SK-N-SH (cell line): ENCODE data around the gene TRIM14. TPM values are rescaled to one million over a fixed set of nuclear protein-coding genes. Genes with fewer than 3 reads are reported as not detected.

Experiments
- CTCF ChIA-PET: fragments of 300-600, 350-600 bp; formaldehyde crosslinking; extraction: SDS; loops from one replicate; lab custom pipeline; 2021; lab: Yijun Ruan, JAX
- POLR2A ChIA-PET: fragments of 350-600 bp; sonication (Branson Sonifier 250); formaldehyde crosslinking; extraction: SDS; loops from one replicate; lab custom pipeline; 2020; ENCODE audit warnings: antibody characterized with exemption, inconsistent platforms; lab: Yijun Ruan, JAX
- DNase-seq: peaks from one replicate; pipeline ENCODE4 v3.0.0; 2012
- H2AFZ ChIP-seq: fragments of 200-600 bp; sonication (generic); 2 replicates; pipeline ENCODE4 v1.8.1; 2016; ENCODE audit warnings: antibody characterized with exemption, mild to moderate bottlenecking, low read depth
- H3F3A ChIP-seq: fragments of 200-600 bp; sonication (generic); replicated peaks from 2 replicates; pipeline ENCODE3; 2016; ENCODE audit warnings: antibody characterized with exemption, mild to moderate bottlenecking; ENCODE audit not compliant: insufficient read depth
- H3K27ac ChIP-seq, 2 experiments: fragments of 200-500 bp in 1 of 2; fragments of 200-600 bp in 1 of 2; sonication (Bioruptor generic) in 1 of 2; sonication (generic), shearing (Covaris generic) in 1 of 2; 2 replicates each; pipeline versions ENCODE4 v1.5.1 to v1.6.1; 2014 to 2016; ENCODE audit warnings: low read depth in 2 of 2, inconsistent platforms in 1 of 2, low read length in 1 of 2, mild to moderate bottlenecking in 1 of 2, mixed read lengths in 1 of 2
- H3K27me3 ChIP-seq: fragments of 200-600 bp; sonication (generic), shearing (Covaris generic); 2 replicates; pipeline ENCODE4 v1.6.1; 2016; ENCODE audit warnings: mixed run types; ENCODE audit not compliant: insufficient read depth
- H3K36me3 ChIP-seq, 2 experiments: fragments of 200-500 bp in 1 of 2; fragments of 200-600 bp in 1 of 2; sonication (Bioruptor generic) in 1 of 2; sonication (generic) in 1 of 2; replicated peaks in 1 of 2; 2 replicates each; pipeline versions ENCODE3 to v1.5.1; 2014 to 2016; ENCODE audit warnings: low read length in 1 of 2, mild to moderate bottlenecking in 1 of 2; ENCODE audit not compliant: insufficient read depth in 2 of 2, control insufficient read depth in 1 of 2
- H3K4me1 ChIP-seq, 2 experiments: fragments of 200-500 bp in 1 of 2; fragments of 200-600 bp in 1 of 2; sonication (Bioruptor generic) in 1 of 2; sonication (generic), shearing (Covaris generic) in 1 of 2; 2 replicates each; pipeline versions ENCODE4 v1.5.1 to v1.6.1; 2014 to 2016; ENCODE audit warnings: low read depth in 1 of 2, low read length in 1 of 2, mixed run types in 1 of 2; ENCODE audit not compliant: insufficient read depth in 2 of 2, control insufficient read depth in 1 of 2
- H3K4me2 ChIP-seq: fragments of 200-600 bp; sonication (generic), shearing (Covaris generic); 2 replicates; pipeline ENCODE4 v1.6.1; 2017; ENCODE audit warnings: mixed run types
- H3K4me3 ChIP-seq, 2 experiments: fragments of 200-500 bp in 1 of 2; fragments of 200-600 bp in 1 of 2; sonication (Bioruptor generic) in 1 of 2; sonication (generic), shearing (Covaris generic) in 1 of 2; 2 replicates each; pipeline versions ENCODE4 v1.5.1 to v1.8.1; 2014 to 2016; ENCODE audit warnings: low read depth in 2 of 2, inconsistent platforms in 1 of 2, low read length in 1 of 2, mild to moderate bottlenecking in 1 of 2, mixed read lengths in 1 of 2, moderate library complexity in 1 of 2
- H3K79me2 ChIP-seq: fragments of 200-600 bp; sonication (generic); 2 replicates; pipeline ENCODE4 v1.8.1; 2017; ENCODE audit warnings: mild to moderate bottlenecking; ENCODE audit not compliant: insufficient read depth
- H3K9ac ChIP-seq: fragments of 200-600 bp; sonication (generic); 2 replicates; pipeline ENCODE4 v1.6.1; 2017; ENCODE audit warnings: mixed run types
- H3K9me2 ChIP-seq: fragments of 200-600 bp; sonication (generic); 2 replicates; pipeline ENCODE4 v1.6.1; 2017; ENCODE audit warnings: mixed run types
- H3K9me3 ChIP-seq: fragments of 200-600 bp; sonication (generic); 2 replicates; pipeline ENCODE4 v1.6.1; 2017; ENCODE audit warnings: mixed run types, mild to moderate bottlenecking, moderate library complexity
- H4K20me1 ChIP-seq: fragments of 200-600 bp; sonication (generic); 2 replicates; pipeline ENCODE4 v1.6.1; 2017; ENCODE audit warnings: mild to moderate bottlenecking, mixed run types; ENCODE audit not compliant: insufficient read depth
- EZH2phosphoT487 ChIP-seq: fragments of 200-600 bp; sonication (generic); IDR thresholded peaks from 2 replicates; pipeline ENCODE4 v1.6.1; 2017; ENCODE audit warnings: low read depth, mixed run types, mild to moderate bottlenecking, antibody characterized with exemption, moderate library complexity, borderline replicate concordance
- GABPA ChIP-seq: IDR thresholded peaks from 2 replicates; pipeline ENCODE4 v1.4.0; 2012; ENCODE audit warnings: low read depth, mild to moderate bottlenecking
- IRF3 ChIP-seq: fragments of 150-350 bp; IDR thresholded peaks from 2 replicates; pipeline ENCODE4 v1.6.1; 2016; ENCODE audit warnings: mild to moderate bottlenecking, low read depth, low read length
- POLR2AphosphoS5 ChIP-seq: IDR thresholded peaks from 2 replicates; pipeline ENCODE4 v1.6.1; 2012; ENCODE audit warnings: low read depth, low read length
- RFX5 ChIP-seq: IDR thresholded peaks from 2 replicates; pipeline ENCODE4 v1.6.1; 2012; ENCODE audit warnings: mild to moderate bottlenecking, improper control_type of control experiment, low read length
- RXRA ChIP-seq: IDR thresholded peaks from 2 replicates; pipeline ENCODE4 v1.4.0; 2012; ENCODE audit warnings: low read depth, mild to moderate bottlenecking, borderline replicate concordance
- TEAD4 ChIP-seq: IDR thresholded peaks from 2 replicates; pipeline ENCODE4 v1.4.0; 2012; ENCODE audit warnings: mild to moderate bottlenecking, borderline replicate concordance; ENCODE audit not compliant: insufficient read depth
- USF2 ChIP-seq: fragments of 150-350 bp; IDR thresholded peaks from 2 replicates; pipeline ENCODE4 v1.6.1; 2017; ENCODE audit warnings: antibody characterized with exemption, low read length, low read depth, borderline replicate concordance
- YY1 ChIP-seq: IDR thresholded peaks from 2 replicates; pipeline ENCODE4 v1.4.0; 2012; ENCODE audit warnings: low read depth, mild to moderate bottlenecking
- ZBTB33 ChIP-seq: IDR thresholded peaks from 2 replicates; pipeline ENCODE4 v1.4.0; 2012; ENCODE audit warnings: low read depth, borderline replicate concordance
- WGBS: methylation state at CpG from one replicate; pipeline ENCODE4 v1.1.6; 2017; ENCODE audit warnings: low lambda C conversion rate; 5-methylcytosine and 5-hydroxymethylcytosine counted together
- polyA plus RNA-seq, 3 experiments: library from polyadenylated mRNA; depleted of rRNA; stranded (reverse); fragments of >200 nt; gene quantifications; 2 replicates each; pipeline ENCODE4 v1.2.3, GENCODE V29; 2012

Gene TRIM14
- polyA plus RNA-seq, 1 of the 3 experiments (the other 2 are of a cell fraction) = 15.3 TPM

- DNase-seq = no peak
- Histone ChIP-seq H3K4me3 (no peak overlapping the region), H3K4me1 (no peaks in the 10 kb centered on the region), H3K9ac (no peak overlapping the region), H3K4me2 (no peak overlapping the region), H3K9me3 (no peaks in the 10 kb centered on the region), H2AFZ (no peak overlapping the region), H3K27me3 (no peaks in the 10 kb centered on the region), H3K36me3 (peaks cover 13 to 36% of the 10 kb centered on the region in 2 experiments), H3F3A (peaks cover 2% of the 10 kb centered on the region), H4K20me1 (no peaks in the 10 kb centered on the region), H3K27ac (no peak overlapping the region), H3K9me2 (no peaks in the 10 kb centered on the region), H3K79me2 (peaks cover 31% of the 10 kb centered on the region; the same call in 1 of the 2 replicates)
- ChIA-PET CTCF (interaction anchor here (3.3 kb wide), 1 partner anchor 9 kb away, joined by 15 read pairs; no protein-coding TSS in a partner anchor), POLR2A (interaction anchor here (0.6 kb wide), 1 partner anchor 29 kb away, joined by 3 read pairs; no protein-coding TSS in a partner anchor)
- TF ChIP-seq RFX5 (no peak), TEAD4 (no peak)
- WGBS = 96% methylated on average over 8 of the region's 8 CpGs
These were observed 54.2 kb downstream of the TRIM14 start for GRCh38 chr9:98064623-98065392.

- no peak overlapping the region for H3K4me2 ChIP-seq
- TF ChIP-seq RFX5 (no peak), EZH2phosphoT487 (no peak), RXRA (no peak), YY1 (no peak), GABPA (no peak), USF2 (no peak), POLR2AphosphoS5 (no peak), IRF3 (no peak), ZBTB33 (no peak)
- H3K9me3 ChIP-seq = no peaks in the 10 kb centered on the region
- no peaks in the 10 kb centered on the region for H3K27me3 ChIP-seq
- no peaks in the 10 kb centered on the region for H3K9me2 ChIP-seq
- WGBS = 94% methylated on average over 3 of the region's 3 CpGs
- peaks cover 3% of the 10 kb centered on the region for H3F3A ChIP-seq
- H3K4me3 ChIP-seq = no peak overlapping the region
- DNase-seq = no peak
- CTCF ChIA-PET = interaction anchor here (0.9 to 1.4 kb wide), 2 partner anchors 13 to 17 kb away, joined by 3 to 4 read pairs; no protein-coding TSS in a partner anchor
- POLR2A ChIA-PET = no interaction called here
- H4K20me1 ChIP-seq = no peaks in the 10 kb centered on the region
- H3K9ac ChIP-seq = no peak overlapping the region
- H3K79me2 ChIP-seq = peaks cover 44% of the 10 kb centered on the region
- peaks cover 13 to 34% of the 10 kb centered on the region in 2 experiments for H3K36me3 ChIP-seq
- no peak overlapping the region for H3K27ac ChIP-seq
- no peak overlapping the region for H2AFZ ChIP-seq
- H3K4me1 ChIP-seq = peaks cover 3 to 12% of the 10 kb centered on the region in 2 experiments; a peak in 2 of 4 replicates
These were observed 56.9 kb downstream of the TRIM14 start for GRCh38 chr9:98062161-98062560.
